M059J (cell line): Measurements from ENCODE around the gene AP4S1. TPM values are rescaled to one million over a fixed set of nuclear protein-coding genes. Genes with fewer than 3 reads are reported as not detected.
A peak's percentile ranks its signal among the peaks of the same experiment; 100 is the strongest.

ENCODE experiments used
- DNase-seq: peaks from one replicate; pipeline ENCODE4 v3.0.0-alpha.2; 2012; ENCODE audit warnings: low read depth
- total RNA-seq: library from RNA; depleted of rRNA; stranded (reverse); fragments of >200 nt; shearing (Covaris generic); gene quantifications from 2 replicates; pipeline ENCODE4 v1.2.3, GENCODE V29; 2014

AP4S1 gene
- total RNA-seq, 1 experiment from 2014 or later = 6.0 TPM

DNA sequence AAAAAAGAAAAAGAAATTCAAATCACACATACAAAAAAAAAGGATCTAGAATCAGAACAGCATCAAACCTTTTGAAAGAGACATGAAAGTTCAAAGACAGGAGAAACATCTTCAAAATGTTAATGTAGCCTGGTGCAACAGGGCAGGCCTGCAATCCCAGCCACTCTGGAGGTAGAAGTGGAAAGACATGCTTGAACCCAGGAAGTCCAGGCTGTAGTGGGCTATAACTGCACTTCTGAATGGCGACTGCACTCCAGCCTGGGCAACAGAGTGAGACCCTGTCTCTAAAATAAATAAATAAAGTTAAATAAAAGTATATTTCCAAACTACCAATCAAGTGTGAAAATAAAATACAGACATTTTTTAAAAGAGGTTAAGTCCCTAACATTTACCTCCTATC, 18.7 kb upstream of the AP4S1 start:
- DNase-seq = no peak

DNA sequence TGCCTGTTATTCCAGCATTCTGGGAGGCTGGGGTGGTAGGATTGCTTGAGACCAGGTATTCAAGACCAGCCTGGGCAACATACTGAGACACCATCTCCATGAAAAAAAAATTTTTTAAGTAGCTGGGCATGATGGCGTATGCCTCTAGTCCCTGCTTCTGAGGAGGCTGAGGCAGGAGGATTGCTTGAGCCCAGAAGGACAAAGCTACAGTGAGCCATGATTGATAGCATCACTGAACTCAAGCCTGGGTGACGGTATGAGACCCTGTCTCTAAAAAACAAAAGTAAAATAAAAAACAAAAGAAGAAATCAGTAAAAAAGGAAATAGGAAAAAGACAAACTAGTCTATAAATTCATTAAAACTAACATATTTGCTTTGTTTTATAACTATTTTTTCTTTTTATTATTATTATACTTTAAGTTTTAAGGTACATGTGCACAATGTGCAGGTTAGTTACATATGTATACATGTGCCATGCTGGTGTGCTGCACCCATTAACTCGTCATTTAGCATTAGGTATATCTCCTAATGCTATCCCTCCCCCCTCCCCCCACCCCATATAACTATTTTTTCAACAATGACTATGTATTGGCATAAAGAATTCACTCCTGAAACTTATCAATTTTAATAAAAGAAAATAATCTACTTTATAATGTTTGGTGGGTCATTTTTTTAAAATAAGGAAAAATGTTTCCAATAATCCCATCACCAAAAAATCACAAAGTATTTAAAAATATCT, 15.4 kb upstream of the AP4S1 start:
- DNase-seq = no peak

DNA sequence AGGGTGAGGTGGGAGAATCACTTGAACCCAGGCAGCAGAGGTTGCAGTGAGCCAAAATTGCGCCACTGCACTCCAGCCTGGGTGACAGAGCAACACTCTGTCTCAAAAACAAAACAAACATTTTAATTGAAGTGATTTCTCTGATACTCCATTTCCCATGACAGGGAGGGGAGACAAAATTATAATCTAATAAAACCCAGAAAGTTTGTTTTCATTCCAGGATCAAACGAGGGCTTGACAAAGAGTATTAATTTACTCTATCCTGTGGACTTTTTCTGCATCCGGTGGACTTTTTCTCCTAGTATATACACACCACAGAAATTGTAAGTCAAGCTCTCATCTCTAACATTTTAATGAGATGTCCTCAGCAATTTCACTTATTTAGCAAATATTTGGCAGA, 14.5 kb upstream of the AP4S1 start:
- DNase-seq = no peak

DNA sequence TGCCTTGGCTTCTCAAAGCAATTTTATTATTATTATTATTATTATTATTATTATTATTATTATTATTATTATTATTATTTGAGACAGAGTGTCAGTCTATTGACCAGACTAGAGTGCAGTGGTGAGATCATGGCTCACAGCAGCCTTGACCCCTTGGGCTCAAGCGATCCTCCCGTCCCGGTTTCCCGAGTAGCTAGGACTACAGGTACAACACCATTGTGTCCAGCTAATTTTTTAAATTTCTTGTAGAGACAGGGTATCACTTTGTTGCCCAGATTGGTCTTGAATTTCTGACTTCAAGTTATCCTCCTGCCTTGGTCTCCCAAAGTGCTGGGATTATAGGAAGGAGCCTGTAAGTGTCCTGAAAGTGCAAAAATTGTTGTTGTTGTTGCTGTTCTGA, 11.6 kb upstream of the AP4S1 start:
- DNase-seq = no peak

DNA sequence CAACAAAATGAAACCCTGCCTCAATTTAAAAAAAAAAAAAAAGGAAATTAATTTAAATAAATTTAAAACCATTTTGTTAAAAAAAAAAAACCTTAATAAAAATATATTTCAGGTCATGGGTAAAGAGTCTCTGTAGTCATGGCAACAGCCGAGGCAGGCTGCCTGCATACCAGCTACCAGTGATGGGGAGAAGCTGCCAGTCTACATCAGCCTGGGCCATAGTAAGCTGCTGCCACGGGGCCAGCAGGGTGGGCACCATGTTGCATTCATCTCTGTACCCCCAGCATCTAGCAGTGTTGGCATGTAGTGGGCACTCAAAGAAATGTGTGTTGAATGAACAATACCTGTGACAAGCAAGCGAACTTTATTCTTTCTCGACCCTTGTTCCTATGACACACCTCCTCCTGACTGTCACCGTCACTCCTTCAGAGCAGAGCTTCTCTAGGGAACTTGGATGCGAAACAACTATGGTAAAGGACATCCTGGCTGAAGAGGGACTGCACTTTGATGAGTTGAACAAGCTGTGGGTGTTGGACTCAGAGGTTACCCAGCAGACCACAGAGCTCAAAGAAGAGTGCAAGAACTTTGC, 7.3 kb upstream of the AP4S1 start:
- DNase-seq = no peak

DNA sequence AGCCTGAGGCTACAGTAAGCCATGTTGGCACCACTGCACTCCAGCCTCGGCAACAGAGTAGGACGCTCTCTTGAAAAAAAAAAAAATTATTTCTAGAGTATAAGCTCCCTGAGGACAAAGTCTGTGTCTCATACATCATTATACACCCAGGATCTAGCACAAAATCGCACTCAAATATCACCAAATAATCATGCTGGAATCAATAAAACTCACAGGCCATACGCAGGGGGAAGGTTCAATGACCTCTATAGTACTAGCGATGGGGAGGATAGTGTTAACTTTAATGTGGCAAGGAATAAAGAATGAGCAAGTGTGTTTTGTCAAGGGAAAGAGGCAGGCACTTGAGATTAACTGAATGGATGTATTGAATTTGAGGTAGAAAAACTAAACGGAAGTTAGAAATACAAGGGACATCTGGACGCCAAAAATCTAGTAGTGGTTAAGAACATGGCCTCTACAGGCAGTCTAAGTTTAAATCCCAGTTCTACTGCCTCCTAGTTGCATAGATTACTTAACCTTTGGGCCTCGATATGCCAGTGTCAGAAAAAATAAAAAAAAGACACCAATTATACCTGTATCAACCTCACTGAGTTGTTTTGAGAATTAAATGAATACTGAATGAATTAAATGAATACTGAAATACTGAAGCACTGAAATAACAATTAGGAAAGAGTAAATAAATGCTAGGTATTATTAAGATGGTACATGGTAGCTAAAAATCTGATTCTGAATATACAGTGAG, 4.4 kb upstream of the AP4S1 start:
- DNase-seq = no peak

DNA sequence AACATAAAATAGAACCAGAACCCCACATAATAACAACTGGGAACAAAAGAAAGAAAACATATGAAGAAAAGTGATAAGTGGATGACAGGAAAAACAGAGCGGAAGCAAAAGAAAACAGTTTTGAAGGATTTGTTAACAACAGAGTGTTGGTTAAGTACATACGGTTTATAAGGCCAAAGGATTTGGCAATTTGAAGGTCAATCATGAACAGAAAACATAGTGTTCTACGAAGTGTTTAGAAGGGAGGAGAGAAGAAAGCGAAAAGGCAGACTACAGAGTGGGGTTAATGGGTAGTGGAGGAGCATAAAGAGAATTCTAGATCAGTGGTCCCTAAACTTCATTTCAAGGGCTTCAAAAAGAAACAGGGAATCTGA, 3.9 kb upstream of the AP4S1 start:
- no peak for DNase-seq

DNA sequence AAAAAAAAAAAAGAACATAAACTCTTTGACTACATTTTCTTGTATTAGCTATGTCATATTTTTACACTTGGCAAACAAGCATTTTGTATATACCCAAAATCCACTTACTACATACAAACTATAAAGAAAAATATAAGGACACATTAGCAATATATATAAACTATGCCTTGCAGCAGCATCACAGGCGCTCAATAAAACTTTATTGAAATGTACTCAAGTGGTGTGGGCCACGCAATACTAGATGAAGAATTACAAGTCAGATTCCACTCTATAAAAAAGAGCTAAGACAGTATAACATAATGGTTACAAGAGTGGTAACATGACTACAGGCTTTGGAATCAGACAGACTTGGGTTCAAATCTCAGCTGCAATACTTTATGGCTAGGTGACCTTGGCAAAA, 3.1 kb upstream of the AP4S1 start:
- no peak for DNase-seq

DNA sequence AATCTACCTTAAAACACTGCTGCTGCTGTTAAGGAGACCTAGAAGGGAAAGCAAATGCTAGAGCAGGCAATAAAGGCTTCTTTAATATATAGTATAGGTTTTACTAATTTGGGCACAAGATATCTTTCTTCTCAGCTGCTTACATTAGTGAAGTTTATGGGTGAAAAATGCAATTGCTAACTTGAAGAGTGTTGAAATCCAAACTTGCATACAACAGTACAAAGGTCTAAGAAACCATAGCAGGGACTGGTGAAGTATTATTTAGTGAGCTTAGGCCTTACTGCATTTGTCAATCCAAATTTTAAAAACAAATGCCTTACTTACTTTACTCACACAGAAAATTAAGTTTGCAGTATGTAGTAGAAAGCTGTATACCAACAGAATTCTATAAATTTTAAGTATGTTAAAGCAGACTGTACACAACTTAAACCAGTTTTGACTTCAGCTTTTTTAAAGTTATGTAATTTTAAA, 1.4 kb upstream of the AP4S1 start:
- DNase-seq = no peak

DNA sequence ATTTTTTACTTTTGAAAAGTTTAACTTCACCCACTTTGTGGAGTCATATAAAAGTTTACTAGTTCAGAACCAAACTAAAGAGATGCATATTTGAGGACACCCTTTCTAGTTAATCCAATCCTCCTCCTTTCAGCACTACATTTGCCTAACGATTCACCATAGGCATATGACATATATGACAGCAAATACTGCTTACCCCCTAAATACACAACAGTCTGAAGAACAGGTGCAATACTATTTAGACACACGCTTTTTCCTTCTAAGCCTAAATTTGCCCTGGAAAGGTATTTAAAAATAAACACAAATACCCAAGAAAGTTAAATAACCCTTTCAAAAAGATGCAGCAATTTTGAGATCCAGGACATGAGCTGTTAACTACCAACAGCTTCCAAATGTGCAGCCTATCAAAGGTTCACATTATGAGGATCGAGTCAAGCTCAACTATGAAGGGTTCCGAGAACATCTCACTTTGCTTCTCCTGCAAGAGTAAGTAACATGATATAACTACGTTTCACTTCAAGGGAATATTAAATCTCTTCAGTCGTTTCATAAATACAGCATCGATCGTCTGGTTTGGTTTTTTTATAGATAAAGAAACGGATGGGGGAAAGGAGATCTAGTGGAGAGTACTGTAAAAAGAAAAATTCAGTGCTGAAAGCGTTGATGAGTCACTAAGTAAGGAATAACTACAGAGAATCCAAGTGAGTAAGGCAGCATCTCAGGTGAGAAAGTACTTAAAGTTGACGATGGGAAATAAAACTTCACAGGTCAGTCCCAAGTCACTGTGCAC, 677 bp upstream of the AP4S1 start:
- peak; percentile 4 for DNase-seq

DNA sequence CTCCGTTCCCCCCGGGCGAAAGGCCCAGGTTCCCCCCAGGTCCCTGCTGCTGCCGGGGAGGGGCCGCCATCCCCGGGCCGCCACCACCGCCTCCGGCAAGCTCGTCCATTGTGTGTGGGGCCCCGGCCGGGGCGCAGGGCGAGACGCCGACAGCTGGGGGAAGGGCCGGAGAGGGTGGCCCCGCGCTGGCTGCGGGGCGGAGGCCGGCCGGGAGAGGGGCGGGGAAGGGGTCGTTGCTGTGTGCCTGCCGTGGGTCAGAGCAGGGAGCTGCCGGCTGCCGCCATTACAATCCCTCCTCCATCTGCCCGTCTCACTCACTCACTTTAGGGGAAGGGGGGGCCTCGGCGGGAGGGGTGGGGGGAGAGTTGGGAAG, 614 bp downstream of the AP4S1 start, which contains the start of gene STRN3:
STRN3 (minus strand) TSS at position 303 of the 373 bp plus-strand sequence; CDS start at position 109, 194 bp downstream.
- no peak for DNase-seq

DNA sequence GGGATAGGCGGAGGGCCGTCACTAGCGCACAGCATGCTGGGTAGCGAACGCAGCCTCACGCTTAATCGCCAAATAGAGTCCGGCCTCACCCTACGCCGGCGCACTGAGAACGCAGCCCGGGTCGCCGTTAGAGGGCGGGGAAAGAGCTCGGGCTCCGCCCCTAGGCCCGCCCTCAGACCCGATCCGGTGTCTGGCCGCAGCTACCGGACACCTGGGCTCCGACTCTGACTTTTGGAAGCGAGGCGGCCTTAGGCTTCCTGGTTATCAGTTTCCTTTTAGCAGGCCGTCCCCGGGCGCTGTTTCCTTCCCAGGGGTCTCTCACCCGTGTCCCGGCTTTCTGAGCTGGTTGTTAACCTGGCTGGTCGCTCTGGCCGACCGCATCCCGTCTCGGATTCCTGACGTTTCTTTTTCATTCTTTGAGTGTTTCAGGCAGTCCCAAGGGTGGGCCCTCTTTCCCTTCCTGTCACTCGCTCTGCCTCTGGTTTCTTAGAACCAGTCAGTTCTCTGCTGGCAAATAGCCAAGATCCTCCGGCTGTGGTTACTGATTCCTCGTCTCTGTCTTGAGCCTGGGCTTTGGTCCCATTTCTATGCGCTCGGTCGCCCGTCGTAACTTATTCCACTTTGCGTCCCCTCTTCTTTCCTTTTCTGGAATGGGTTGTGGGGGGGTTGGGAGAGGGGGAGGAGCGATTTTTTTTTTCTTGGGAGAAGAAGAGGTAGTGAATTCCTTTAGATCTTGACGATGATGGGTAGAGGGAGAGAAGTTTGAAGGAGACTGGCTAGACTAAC, 1.2 kb downstream of the AP4S1 start:
- DNase-seq = peak; percentile 98

DNA sequence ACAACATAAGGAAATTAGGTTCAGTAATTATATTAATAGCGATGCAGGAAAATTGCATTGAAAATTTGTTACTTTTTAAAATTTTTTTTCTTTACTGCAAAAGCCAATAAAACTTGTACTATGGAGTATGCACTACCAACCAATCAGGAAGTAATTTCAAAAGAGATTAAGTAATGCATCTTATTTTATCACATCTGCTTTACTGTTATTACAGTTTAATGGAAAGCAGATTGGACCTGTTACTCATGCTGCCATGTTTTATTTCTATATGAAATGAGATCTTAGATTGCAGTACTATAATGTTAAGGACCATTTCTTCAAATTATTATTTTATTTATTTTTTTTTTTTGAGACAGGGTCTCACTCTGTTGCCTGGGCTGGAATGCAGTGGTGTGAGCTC, 2.4 kb downstream of the AP4S1 start:
- no peak for DNase-seq

DNA sequence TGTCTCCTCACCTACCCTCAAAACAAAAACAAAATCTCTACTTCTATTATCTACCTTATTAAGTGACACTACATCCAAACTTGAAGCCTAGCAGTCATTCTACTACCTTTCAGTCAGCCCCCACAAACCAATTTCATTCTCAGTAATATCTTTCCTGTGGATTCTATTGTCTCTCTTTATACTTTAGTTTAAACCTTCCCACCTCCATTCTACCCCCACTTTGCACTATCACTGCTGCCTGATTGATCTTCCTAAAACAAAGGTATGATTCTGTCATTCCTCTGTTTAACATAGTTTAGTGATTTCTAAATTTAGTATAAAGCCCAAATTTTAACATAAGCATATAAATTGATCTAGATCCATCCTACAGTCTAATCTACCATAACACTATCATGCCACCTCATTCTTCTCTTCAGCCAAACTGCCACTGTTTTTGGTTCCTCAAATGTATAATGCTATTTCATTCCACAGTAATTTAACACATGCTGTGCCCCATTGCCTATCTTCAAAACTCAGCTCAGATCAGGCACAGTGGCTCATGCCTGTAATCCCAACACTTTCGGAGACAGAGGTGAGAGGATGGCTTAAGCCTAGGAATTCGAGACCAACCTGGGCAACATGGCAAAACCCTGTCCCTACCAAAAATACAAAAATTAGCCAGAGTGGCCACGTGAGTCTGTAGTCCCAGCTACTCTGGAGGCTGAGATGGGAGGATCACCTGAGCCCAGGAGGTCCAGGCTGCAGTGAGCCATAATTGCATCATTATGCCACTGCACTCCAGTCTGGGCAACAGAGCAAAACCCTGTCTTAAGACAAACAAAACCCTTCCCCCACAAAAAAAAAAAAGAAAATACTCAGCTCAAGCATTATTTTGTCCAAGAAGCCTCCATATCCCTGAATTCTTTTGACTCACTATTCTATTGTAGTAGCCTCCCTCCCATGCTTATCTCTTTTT, 3.8 kb downstream of the AP4S1 start:
- DNase-seq = no peak

DNA sequence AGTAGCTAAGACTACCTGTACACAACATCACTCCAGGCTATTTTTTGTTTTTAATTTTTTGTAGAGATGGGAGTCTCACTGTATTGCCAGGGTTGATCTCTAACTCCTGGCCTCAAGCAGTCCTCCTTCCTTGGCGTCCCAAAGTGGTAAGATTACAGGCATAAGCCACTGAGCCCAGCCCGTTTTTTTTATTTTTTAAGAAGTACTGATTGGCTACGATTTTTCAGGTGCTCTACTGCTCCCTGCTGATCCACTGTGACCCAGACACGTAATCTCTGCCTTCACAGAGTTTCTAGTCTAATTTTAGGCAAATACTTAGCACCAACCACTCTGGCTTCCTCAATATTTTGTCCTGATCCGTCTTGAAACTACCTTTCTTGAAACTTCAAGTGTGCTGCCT, 5.0 kb downstream of the AP4S1 start:
- no peak for DNase-seq

DNA sequence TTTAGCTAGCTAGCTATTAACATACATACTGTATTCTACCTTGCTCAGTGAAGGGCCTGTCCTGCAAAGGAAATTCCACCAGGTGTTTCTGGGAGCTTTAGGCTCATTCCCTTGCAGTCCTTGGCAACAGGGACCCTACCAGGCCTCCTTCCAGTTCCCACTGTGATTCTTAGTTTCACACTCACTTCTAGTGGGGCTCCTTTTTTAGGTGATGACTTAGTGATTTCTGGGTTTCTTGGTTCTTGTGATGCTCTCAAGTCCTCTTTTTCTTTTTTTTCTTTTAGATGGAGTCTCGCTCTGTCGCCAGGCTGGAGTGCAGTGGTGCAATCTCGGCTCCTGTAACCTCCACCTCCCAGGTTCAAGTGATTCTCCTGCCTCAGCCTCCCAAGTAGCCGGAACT, 11.1 kb downstream of the AP4S1 start:
- no peak for DNase-seq

DNA sequence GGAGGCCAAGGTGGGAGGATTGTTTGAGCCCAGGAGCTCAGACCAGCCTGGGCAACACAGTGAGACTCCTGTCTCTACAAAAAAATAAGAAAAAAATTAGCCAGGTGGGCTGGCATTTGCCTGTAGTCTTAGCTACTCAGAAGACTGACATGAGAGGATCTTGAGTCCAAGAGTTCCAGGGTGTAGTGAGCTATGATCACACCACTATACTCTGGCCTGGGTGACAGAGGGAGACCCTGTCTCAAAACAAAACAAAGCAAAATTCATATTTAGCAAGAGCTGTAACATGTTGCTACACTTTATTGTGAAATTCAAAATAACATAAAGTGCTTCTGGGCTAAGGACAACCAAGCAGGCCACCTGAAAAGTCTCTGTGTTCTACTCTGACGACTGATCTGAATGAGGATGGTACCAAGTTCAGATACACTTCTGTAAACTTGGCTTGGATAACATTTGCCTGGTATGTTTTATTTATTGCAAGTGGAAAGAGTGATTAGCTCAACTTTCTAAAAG, 12.3 kb downstream of the AP4S1 start:
- no peak for DNase-seq

DNA sequence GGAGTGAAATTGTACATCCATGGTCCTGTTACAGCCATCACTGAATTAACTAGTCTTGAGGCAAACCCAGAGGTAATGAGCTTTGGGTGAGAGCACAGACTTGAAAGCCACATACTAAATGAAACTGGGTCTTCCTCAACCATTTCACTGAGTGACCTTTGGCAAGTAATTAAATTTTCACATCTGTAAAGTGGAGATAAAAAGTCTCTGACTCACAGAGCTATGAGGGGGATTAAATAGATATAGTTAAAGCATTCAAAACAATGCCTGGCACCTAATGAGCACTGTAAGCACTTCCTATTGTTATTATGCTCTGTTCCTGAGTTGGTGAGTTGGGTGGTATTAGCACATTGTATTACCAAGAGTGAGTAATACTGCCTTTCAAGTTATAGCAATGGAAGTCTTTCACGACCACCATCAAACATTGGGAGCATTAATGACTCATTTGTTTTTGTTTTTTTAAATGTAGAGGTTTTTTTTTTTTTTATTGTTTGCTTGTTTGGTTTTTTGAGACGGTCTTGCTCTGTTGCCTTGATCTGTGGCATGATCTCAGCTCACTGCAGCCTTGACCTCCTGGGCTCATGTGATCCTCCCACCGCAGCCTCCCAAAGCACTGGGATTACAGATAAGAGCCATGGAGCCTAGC, 13.2 kb downstream of the AP4S1 start:
- DNase-seq = no peak

DNA sequence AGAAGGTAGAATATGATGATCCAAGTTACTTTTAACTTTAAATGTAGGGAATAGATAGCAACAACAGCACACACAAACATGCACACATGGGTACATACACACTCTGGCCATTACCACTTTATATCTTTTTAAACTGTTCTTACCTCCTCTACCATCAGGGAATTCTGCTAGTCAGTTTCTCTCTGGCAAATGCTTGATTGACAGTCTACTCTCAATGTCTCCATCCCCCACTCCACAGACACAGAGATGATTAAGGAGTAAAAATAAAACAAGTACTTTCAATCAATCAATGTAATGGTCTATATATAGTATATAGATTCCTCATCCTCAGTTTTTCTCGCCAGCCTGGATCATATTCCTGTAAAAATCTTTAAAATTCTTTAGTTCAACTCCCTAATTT, 16.9 kb downstream of the AP4S1 start:
- DNase-seq = no peak
